HL-60 (cell line): ENCODE data around the gene RPUSD4.

Experiments used
- CTCF ChIP-seq: IDR thresholded peaks from one replicate; pipeline ENCODE4 v1.5.1; 2011; ENCODE audit warnings: low read length, control low read depth, inconsistent platforms; ENCODE audit not compliant: insufficient read depth
- GABPA ChIP-seq: IDR thresholded peaks from 2 replicates; pipeline ENCODE4 v1.6.1; 2012; ENCODE audit warnings: low read depth
- REST ChIP-seq: IDR thresholded peaks from 2 replicates; pipeline ENCODE4 v1.6.1; 2012; ENCODE audit warnings: low read depth; ENCODE audit not compliant: insufficient replicate concordance

- TF ChIP-seq CTCF (no peak), GABPA (no peak), REST (no peak)
Observed at GRCh38 chr11:126257764-126258163, 46.3 kb upstream of the RPUSD4 start.
